Endothelial cell of umbilical vein (primary cell): ENCODE results near the gene TNFRSF8. TPM values are rescaled to one million over a fixed set of nuclear protein-coding genes. Genes with fewer than 3 reads are reported as not detected.

Experiments
- BruUV-seq: library from RNA; stranded (reverse); fragments of 400-500 nt; replicated peaks from 2 replicates; lab custom pipeline; 2021; lab: Mats Ljungman, UMichigan
- CTCF ChIA-PET: fragments of 300-600, 350-600 bp; sonication (Branson Sonifier 250); formaldehyde crosslinking; loops from one replicate; lab custom pipeline; 2021; ENCODE audit warnings: antibody characterized with exemption, inconsistent platforms; lab: Charles Lee
- POLR2A ChIA-PET: fragments of 300-600, 350-600 bp; sonication (Branson Sonifier 250); formaldehyde crosslinking; loops from one replicate; lab custom pipeline; 2021; ENCODE audit warnings: antibody characterized with exemption, inconsistent platforms; lab: Charles Lee
- DNase-seq: peaks from one replicate; pipeline ENCODE4 v3.0.0-alpha.2; 2011; ENCODE audit warnings: low read depth, low spot score
- FAIRE-seq: peaks from 2 replicates; lab custom pipeline; 2011; peaks lifted over from hg19 to GRCh38; lab: Jason Lieb, UNC
- H2AFZ ChIP-seq: 2 replicates; pipeline ENCODE4 v1.6.0; 2012; ENCODE audit warnings: low read depth, low read length, control low read depth, inconsistent platforms
- H3K27ac ChIP-seq: 2 replicates; pipeline ENCODE4 v1.5.1; 2011; ENCODE audit warnings: low read depth, mild to moderate bottlenecking, control low read depth, low read length, moderate library complexity; ENCODE audit not compliant: insufficient read depth
- H3K27me3 ChIP-seq, 2 experiments: 2 replicates each; pipeline versions ENCODE4 v1.6.0 to v1.6.1; 2011; ENCODE audit warnings: low read length in 2 of 2, mixed read lengths in 1 of 2; ENCODE audit not compliant: control insufficient read depth in 2 of 2, insufficient read depth in 2 of 2
- H3K36me3 ChIP-seq, 2 experiments: 2 replicates in 1 of 2; 3 replicates in 1 of 2; pipeline ENCODE4 v1.5.1; 2011; ENCODE audit warnings: low read length in 2 of 2, mild to moderate bottlenecking in 1 of 2, moderate library complexity in 1 of 2; ENCODE audit not compliant: control insufficient read depth in 2 of 2, insufficient read depth in 2 of 2; ENCODE audit errors: extremely low read depth in 1 of 2
- H3K4me1 ChIP-seq: 3 replicates; pipeline ENCODE4 v1.5.1; 2011; ENCODE audit warnings: mild to moderate bottlenecking, low read length; ENCODE audit not compliant: control insufficient read depth, insufficient read depth; ENCODE audit errors: extremely low read depth
- H3K4me2 ChIP-seq: 2 replicates; pipeline ENCODE4 v1.6.1; 2011; ENCODE audit warnings: low read length, control low read depth, mixed read lengths; ENCODE audit not compliant: insufficient read depth
- H3K4me3 ChIP-seq, 3 experiments: fragments of 200-600 bp in 1 of 3; sonication (generic), shearing (Covaris generic) in 1 of 3; replicated peaks in 1 of 3; 2 replicates each; pipeline ENCODE4 v1.5.1; 2011 to 2016; ENCODE audit warnings: control low read depth in 3 of 3, low read length in 3 of 3, mild to moderate bottlenecking in 2 of 3, inconsistent platforms in 1 of 3, low read depth in 1 of 3, moderate library complexity in 1 of 3; ENCODE audit not compliant: insufficient read depth in 1 of 3
- H3K79me2 ChIP-seq: 2 replicates; pipeline ENCODE4 v1.6.0; 2012; ENCODE audit warnings: low read length, inconsistent platforms; ENCODE audit not compliant: control insufficient read depth, insufficient read depth
- H3K9ac ChIP-seq: replicated peaks from 2 replicates; pipeline ENCODE3; 2011; ENCODE audit warnings: low read length, control low read depth; ENCODE audit not compliant: insufficient read depth; ENCODE audit errors: extremely low read depth
- H3K9me1 ChIP-seq: replicated peaks from 3 replicates; pipeline ENCODE4 v1.6.0; 2011; ENCODE audit warnings: mild to moderate bottlenecking, low read length; ENCODE audit not compliant: control insufficient read depth, insufficient read depth; ENCODE audit errors: extremely low read depth
- H3K9me3 ChIP-seq: replicated peaks from 2 replicates; pipeline ENCODE4 v1.5.1; 2012; ENCODE audit warnings: low read length, inconsistent platforms; ENCODE audit not compliant: control insufficient read depth, insufficient read depth
- H4K20me1 ChIP-seq: replicated peaks from 2 replicates; pipeline ENCODE3; 2011; ENCODE audit warnings: mild to moderate bottlenecking, low read length; ENCODE audit not compliant: control insufficient read depth, insufficient read depth; ENCODE audit errors: extremely low read depth
- CTCF ChIP-seq, 2 donors: IDR thresholded peaks; 1 replicate in 1 of 2; 2 replicates in 1 of 2; pipeline ENCODE4 v1.5.1; 2011; ENCODE audit warnings: low read length in 2 of 2, mild to moderate bottlenecking in 2 of 2, moderate library complexity in 2 of 2, control low read depth in 1 of 2, inconsistent platforms in 1 of 2, low read depth in 1 of 2; ENCODE audit not compliant: insufficient read depth in 1 of 2; ENCODE audit errors: extremely low read depth in 1 of 2
- EZH2 ChIP-seq: IDR thresholded peaks from 2 replicates; pipeline ENCODE4 v1.6.1; 2012; ENCODE audit warnings: borderline replicate concordance, low read depth, mild to moderate bottlenecking, moderate library complexity, low read length, inconsistent platforms; ENCODE audit not compliant: severe bottlenecking
- FOS ChIP-seq: IDR thresholded peaks from 2 replicates; pipeline ENCODE4 v1.6.1; 2011; ENCODE audit warnings: mild to moderate bottlenecking, low read length, moderate library complexity, borderline replicate concordance; ENCODE audit not compliant: insufficient read depth
- GATA2 ChIP-seq: IDR thresholded peaks from 2 replicates; pipeline ENCODE4 v1.7.0; 2011; ENCODE audit warnings: low read depth, mild to moderate bottlenecking, moderate library complexity, mixed read lengths, low read length; ENCODE audit not compliant: insufficient read length, insufficient read depth
- JUN ChIP-seq: IDR thresholded peaks from 2 replicates; pipeline ENCODE4 v1.6.1; 2011; ENCODE audit warnings: borderline replicate concordance, low read depth; ENCODE audit not compliant: insufficient read length, insufficient read depth
- POLR2AphosphoS5 ChIP-seq: IDR thresholded peaks from 2 replicates; pipeline ENCODE4 v1.6.1; 2012; ENCODE audit warnings: low read depth, mild to moderate bottlenecking, control low read depth, low read length, moderate library complexity; ENCODE audit not compliant: insufficient read depth
- dilution Hi-C: fragments of 300-500 bp; cut with MboI; formaldehyde crosslinking; loops from one replicate; pipeline ENCODE4 v1.15.0; 2019; ENCODE audit warnings: low sequenced_read_pairs; ENCODE audit not compliant: extremely low pct_ligation_motif_present
- intact Hi-C: fragments of 100-400 bp; cut with micrococcal nuclease; formaldehyde crosslinking; loops from one replicate; pipeline ENCODE4 v1.10.0; 2022
- polyA plus RNA-seq, 4 experiments: library from polyadenylated mRNA; depleted of rRNA in 3 of 4; stranded (reverse) in 3 of 4; unstranded in 1 of 4; fragments of >200 nt; gene quantifications; 2 replicates each; pipeline versions ENCODE4 v1.2.1 to v1.2.3, GENCODE V29; 2011 to 2012; ENCODE audit warnings: missing spikeins in 1 of 4
- total RNA-seq: library from RNA; stranded (reverse); gene quantifications from 2 replicates; pipeline ENCODE4 v1.2.3, GENCODE V29; 2021
- TF ChIP-seq, protein P1 (sequence below): IDR thresholded peaks from 2 replicates; pipeline ENCODE4 v1.6.1; 2011; ENCODE audit not compliant: insufficient read depth, insufficient read length

The TNFRSF8 gene
- total and polyA plus RNA-seq, 2 donors (not counting 3 experiments of a cell fraction or from before 2014, with no cell fraction given), result 0.47 TPM; not detected in 1

- Histone ChIP-seq H3K79me2 (no peaks in the 10 kb centered on the region), H3K27ac (no peak overlapping the region), H3K4me3 (no peak overlapping the region), H3K4me1 (no peaks in the 10 kb centered on the region), H3K4me2 (no peak overlapping the region), H3K27me3 (no peaks in the 10 kb centered on the region), H2AFZ (no peak overlapping the region), H3K9me3 (no peaks in the 10 kb centered on the region), H3K9ac (no peak overlapping the region), H3K9me1 (no peaks in the 10 kb centered on the region), H3K36me3 (no peaks in the 10 kb centered on the region), H4K20me1 (no peaks in the 10 kb centered on the region)
- DNase-seq (no peak), FAIRE-seq (no peak)
- CTCF ChIA-PET, result interaction anchor here (0.9 to 1.4 kb wide), 3 partner anchors 18 to 27 kb away, joined by 3 to 4 read pairs (median 3); no protein-coding TSS in a partner anchor
- TF ChIP-seq, protein P1, sequence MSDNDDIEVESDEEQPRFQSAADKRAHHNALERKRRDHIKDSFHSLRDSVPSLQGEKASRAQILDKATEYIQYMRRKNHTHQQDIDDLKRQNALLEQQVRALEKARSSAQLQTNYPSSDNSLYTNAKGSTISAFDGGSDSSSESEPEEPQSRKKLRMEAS, result no peak
- no peak for TF ChIP-seq EZH2
- TF ChIP-seq CTCF (IDR thresholded peaks at IDR 0.05; ENCODE audit: extremely low read depth in 1 of 2, insufficient read depth in 1 of 2, low read depth in 1 of 2, low read length in 2 of 2), result no peak
- no peak for TF ChIP-seq FOS
- no peak for TF ChIP-seq GATA2
- no peak for TF ChIP-seq POLR2AphosphoS5
- no peak for TF ChIP-seq JUN
- BruUV-seq, result no TSS peak
- dilution Hi-C loops, result no loop called here
- intact Hi-C loops, result no loop called here
- POLR2A ChIA-PET, result no interaction called here
Observed at GRCh38 chr1:12097321-12097720, 34.2 kb downstream of the TNFRSF8 start.
